Thyroid gland (tissue), 4 donors: ENCODE results near the gene C17orf114.

ENCODE experiments used
- POLR2A ChIP-seq, 2 donors: fragments of 450-650 bp; IDR thresholded peaks; one replicate each; pipeline ENCODE4 v1.6.1; 2017; ENCODE audit warnings: antibody characterized with exemption in 2 of 2, mild to moderate bottlenecking in 2 of 2, moderate library complexity in 1 of 2
- TF ChIP-seq, protein P1 (sequence below), 6 experiments: fragments of 200-600 bp in 3 of 6; fragments of 450-650 bp in 3 of 6; sonication (generic) in 3 of 6; IDR thresholded peaks; one replicate each; pipeline ENCODE4 v1.5.1; 2016 to 2019; ENCODE audit warnings: antibody characterized with exemption in 6 of 6, mild to moderate bottlenecking in 2 of 6, inconsistent platforms in 1 of 6, moderate library complexity in 1 of 6

DNA sequence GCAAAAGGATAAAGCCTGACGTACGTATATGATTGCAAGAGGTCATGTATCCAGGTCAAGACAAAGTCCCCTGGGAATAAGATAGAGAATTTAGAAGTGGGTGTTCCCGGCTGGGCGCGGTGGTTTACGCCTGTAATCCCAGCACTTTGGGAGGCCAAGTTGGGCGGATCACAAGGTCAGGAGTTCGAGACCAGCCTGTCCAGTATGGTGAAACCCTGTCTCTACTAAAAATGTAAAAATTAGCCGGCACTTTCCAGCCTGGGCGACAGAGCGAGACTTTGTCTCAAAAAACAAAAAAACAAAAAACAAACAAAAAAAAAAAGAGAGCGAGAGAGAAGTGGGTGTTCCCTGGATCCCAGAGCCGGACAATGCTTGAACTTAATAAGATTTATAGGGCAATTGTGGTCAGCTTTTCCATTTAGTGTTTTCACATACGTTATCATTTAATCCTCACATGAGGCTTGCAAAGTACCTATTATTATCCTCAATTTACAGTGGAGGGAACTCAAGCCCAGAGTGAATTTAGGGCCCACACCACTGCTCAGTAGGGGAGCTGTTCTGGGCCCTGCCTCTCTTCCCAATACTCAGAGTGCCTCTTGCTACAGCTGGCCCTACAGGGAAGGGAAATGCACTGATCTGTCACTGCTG, 13.8 kb downstream of the C17orf114 start:
- TF ChIP-seq, protein P1, sequence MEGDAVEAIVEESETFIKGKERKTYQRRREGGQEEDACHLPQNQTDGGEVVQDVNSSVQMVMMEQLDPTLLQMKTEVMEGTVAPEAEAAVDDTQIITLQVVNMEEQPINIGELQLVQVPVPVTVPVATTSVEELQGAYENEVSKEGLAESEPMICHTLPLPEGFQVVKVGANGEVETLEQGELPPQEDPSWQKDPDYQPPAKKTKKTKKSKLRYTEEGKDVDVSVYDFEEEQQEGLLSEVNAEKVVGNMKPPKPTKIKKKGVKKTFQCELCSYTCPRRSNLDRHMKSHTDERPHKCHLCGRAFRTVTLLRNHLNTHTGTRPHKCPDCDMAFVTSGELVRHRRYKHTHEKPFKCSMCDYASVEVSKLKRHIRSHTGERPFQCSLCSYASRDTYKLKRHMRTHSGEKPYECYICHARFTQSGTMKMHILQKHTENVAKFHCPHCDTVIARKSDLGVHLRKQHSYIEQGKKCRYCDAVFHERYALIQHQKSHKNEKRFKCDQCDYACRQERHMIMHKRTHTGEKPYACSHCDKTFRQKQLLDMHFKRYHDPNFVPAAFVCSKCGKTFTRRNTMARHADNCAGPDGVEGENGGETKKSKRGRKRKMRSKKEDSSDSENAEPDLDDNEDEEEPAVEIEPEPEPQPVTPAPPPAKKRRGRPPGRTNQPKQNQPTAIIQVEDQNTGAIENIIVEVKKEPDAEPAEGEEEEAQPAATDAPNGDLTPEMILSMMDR (IDR thresholded peaks at IDR 0.05) = no peak
- TF ChIP-seq POLR2A (IDR thresholded peaks at IDR 0.05) = no peak
